HL-60 (cell line): ENCODE results near the gene TNFSF11.

Experiments used
- POLR2AphosphoS5 ChIP-seq: IDR thresholded peaks from 2 replicates; pipeline ENCODE4 v1.6.1; 2012; ENCODE audit warnings: low read depth
- TF ChIP-seq, protein P1 (sequence below): IDR thresholded peaks from one replicate; pipeline ENCODE4 v1.5.1; 2011; ENCODE audit warnings: low read length, control low read depth, inconsistent platforms; ENCODE audit not compliant: insufficient read depth

DNA sequence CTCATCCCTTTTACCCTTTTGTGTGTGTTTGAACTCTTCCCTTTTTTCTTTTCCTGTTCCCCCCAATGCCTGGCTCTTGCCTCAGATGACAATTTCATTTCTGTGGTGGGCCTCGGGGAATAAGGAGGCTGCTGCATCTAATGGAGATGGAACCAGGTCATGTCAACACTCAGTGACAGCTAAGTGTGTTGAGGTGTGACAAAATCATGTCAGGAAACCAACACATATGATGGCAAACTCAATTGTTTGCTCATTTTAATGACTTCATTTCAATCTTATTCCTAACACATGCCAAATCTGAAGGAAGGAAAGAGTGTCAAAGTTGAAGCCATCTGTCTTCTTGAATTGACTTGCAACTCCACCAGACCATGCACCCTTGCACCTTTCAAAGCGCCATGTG, 36.7 kb downstream of the TNFSF11 start:
- TF ChIP-seq, protein P1, sequence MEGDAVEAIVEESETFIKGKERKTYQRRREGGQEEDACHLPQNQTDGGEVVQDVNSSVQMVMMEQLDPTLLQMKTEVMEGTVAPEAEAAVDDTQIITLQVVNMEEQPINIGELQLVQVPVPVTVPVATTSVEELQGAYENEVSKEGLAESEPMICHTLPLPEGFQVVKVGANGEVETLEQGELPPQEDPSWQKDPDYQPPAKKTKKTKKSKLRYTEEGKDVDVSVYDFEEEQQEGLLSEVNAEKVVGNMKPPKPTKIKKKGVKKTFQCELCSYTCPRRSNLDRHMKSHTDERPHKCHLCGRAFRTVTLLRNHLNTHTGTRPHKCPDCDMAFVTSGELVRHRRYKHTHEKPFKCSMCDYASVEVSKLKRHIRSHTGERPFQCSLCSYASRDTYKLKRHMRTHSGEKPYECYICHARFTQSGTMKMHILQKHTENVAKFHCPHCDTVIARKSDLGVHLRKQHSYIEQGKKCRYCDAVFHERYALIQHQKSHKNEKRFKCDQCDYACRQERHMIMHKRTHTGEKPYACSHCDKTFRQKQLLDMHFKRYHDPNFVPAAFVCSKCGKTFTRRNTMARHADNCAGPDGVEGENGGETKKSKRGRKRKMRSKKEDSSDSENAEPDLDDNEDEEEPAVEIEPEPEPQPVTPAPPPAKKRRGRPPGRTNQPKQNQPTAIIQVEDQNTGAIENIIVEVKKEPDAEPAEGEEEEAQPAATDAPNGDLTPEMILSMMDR = no peak
- TF ChIP-seq POLR2AphosphoS5 = no peak
